Measurements from ENCODE around the gene LANCL1.

Gene LANCL1

DNA sequence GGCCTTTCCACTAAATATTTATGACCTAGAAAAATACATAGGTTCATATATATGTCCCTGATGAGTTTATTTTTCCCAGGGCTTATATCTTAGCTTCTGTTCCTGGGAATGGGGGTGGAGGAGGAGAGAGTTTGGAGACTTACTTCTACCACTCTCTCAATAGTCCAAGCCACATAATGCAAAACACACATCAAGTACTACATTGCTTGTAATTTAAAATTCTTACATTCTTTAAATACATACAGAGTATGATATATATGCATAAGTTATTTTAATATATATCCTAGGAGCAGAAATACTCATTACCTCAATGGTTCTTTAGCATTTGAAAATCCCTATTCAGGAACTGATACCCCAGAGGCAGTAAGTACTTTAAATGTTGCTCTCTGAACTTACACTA, 88.4 kb downstream of the LANCL1 start:
- DNase-seq: no peak

DNA sequence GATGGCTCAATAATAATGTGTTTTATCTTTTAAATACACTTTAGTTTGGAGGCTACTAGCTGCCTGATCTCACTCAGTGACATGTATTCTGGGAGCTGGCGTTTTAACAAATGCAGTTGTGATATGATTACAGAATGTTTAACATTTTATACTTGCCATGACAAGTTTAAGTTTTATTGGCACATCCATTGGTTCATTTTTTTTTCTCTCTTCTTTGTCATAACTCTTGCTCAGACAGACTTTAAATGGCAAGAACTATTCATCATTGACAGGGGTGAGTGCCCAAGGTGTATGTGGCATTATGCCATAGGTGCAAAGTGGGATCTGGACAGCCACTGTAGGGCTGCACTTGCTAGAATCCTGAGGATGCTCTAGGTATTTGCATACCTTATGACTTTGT, 89.5 kb downstream of the LANCL1 start:
- no peak for DNase-seq

Measured in stimulated activated CD4-positive, alpha-beta T cell treated with anti-CD3 and anti-CD28 coated beads, Interleukin-1b, Interleukin-23, amount 100 ng/mL, for 48 hours (primary cell).